DMS114 treated with DMSO at 0.1 percent for 48 hours (cell line): ENCODE measurements around the gene POLR1C.

ENCODE experiments used
- DNase-seq: peaks from one replicate; lab custom pipeline; 2025; ENCODE audit not compliant: unreplicated experiment; lab: John Stamatoyannopoulos, UW

The POLR1C gene

GRCh38 chr6:43559328-43559727, 42.4 kb downstream of the POLR1C start:
- DNase-seq = no peak

GRCh38 chr6:43570876-43571441, 54.1 kb downstream of the POLR1C start:
- DNase-seq = no peak
